Epithelial cell of proximal tubule (primary cell): ENCODE results near the gene C3orf49. TPM values are rescaled to one million over a fixed set of nuclear protein-coding genes. Genes with fewer than 3 reads are reported as not detected.

Source experiments
- DNase-seq: peaks from one replicate; pipeline ENCODE4 v3.0.0-alpha.2; 2011; ENCODE audit warnings: low read depth
- H3K4me3 ChIP-seq: 2 replicates; pipeline ENCODE4 v1.5.1; 2011; ENCODE audit warnings: low read depth, mild to moderate bottlenecking, low read length
- total RNA-seq: library from RNA; depleted of rRNA; stranded (reverse); fragments of >200 nt; gene quantifications from 2 replicates; pipeline ENCODE4 v1.2.3, GENCODE V29; 2015
- TF ChIP-seq, protein P1 (sequence below): conservative IDR thresholded peaks from 2 replicates; pipeline ENCODE4 v1.5.1; 2012; ENCODE audit warnings: low read depth, mild to moderate bottlenecking, low read length

Gene C3orf49
- total RNA-seq, 1 donor from 2014 or later = not detected

DNA sequence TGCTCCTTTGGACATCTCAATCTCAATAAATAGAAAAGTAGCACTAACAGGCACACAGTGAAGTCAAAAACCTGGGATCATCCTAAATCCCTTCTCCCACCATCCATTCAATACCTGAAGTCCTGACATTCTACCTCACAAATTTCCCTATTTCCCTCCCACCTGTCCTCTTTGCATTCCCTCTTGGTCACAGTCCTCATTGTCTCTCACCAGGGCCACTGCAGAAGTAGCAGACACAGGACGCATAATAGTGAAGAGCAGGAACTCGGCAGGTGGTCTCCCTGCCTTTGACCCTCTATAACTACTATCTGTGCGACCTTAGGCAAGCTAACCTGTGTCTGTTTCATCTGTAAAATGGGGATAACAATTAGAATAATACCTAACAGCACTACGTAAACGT lies 42.2 kb downstream of the C3orf49 start:
- DNase-seq = no peak
- TF ChIP-seq, protein P1, sequence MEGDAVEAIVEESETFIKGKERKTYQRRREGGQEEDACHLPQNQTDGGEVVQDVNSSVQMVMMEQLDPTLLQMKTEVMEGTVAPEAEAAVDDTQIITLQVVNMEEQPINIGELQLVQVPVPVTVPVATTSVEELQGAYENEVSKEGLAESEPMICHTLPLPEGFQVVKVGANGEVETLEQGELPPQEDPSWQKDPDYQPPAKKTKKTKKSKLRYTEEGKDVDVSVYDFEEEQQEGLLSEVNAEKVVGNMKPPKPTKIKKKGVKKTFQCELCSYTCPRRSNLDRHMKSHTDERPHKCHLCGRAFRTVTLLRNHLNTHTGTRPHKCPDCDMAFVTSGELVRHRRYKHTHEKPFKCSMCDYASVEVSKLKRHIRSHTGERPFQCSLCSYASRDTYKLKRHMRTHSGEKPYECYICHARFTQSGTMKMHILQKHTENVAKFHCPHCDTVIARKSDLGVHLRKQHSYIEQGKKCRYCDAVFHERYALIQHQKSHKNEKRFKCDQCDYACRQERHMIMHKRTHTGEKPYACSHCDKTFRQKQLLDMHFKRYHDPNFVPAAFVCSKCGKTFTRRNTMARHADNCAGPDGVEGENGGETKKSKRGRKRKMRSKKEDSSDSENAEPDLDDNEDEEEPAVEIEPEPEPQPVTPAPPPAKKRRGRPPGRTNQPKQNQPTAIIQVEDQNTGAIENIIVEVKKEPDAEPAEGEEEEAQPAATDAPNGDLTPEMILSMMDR = no peak
- H3K4me3 ChIP-seq = no peak overlapping the region

DNA sequence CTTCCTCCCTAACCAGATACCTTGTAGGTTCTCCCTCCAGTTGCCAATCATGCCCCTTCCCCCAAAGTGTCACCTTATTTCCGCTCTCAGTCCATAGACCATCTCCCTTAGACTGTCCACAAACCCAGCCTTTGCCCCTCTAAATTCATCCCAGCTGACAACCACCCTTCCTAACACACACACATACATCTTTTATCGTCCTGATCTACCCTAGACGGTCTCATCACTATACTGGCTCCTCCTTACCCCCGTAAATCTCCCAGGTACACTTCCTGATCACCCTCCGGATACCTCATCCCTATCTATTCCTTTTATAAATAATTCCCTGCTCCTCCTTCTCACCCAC lies 43.7 kb downstream of the C3orf49 start:
- DNase-seq = no peak
- H3K4me3 ChIP-seq = peak overlapping the region; percentile 88
- TF ChIP-seq, protein P1 = no peak

DNA sequence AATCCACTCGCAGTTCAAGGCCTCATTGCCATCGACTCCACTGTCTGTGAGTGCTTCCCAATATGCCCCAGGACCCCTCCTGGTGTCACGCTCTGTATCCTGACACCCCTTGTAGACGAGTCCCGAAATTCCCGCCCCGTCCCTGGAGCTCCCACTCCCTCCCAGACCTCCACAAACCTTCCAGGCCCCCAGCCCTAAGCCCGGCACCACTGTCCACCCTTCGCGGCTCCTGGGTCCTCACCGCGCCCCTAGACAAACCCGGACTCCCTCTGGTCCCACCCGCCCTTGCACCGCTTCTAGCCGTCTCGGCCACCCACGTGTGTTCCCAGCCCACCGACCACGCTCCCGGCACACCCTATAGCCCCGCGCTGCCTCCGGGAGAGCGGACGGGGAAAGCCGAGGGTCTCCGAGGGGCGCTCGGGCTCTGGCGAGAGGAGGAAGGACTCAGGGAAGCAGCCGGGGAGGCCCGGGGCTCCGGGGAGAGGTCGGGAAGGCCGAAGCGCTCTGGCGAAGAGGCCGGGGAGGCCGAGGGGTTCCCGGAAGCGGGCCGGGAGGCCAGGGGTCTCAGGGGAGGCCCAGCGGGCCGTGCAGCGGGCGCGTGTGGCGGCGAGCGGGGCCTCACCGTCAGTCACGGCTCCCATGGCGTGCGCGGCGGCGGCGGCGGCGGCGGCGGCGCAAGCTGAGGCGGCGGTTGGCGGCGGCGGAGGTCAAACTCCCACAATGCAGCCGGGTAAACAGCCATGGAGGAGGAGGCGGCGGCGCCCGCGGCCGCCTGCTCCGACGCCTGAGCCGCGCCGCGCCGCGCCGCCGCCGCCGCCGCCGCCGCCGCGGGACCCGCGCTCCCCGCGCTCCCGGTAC lies 44.3 kb downstream of the C3orf49 start, which contains the start of the genes ATXN7 and THOC7:
ATXN7 (plus strand) TSS at position 718 of the 858 bp plus-strand sequence. CDS start 48,732 bp downstream, outside the sequence.
THOC7 (minus strand) TSS at position 656 of the 858 bp plus-strand sequence; CDS start at position 641, 15 bp downstream.
- DNase-seq = no peak
- TF ChIP-seq, protein P1 = no peak
- H3K4me3 ChIP-seq = peak within 1 kb of the TSS; percentile 88

DNA sequence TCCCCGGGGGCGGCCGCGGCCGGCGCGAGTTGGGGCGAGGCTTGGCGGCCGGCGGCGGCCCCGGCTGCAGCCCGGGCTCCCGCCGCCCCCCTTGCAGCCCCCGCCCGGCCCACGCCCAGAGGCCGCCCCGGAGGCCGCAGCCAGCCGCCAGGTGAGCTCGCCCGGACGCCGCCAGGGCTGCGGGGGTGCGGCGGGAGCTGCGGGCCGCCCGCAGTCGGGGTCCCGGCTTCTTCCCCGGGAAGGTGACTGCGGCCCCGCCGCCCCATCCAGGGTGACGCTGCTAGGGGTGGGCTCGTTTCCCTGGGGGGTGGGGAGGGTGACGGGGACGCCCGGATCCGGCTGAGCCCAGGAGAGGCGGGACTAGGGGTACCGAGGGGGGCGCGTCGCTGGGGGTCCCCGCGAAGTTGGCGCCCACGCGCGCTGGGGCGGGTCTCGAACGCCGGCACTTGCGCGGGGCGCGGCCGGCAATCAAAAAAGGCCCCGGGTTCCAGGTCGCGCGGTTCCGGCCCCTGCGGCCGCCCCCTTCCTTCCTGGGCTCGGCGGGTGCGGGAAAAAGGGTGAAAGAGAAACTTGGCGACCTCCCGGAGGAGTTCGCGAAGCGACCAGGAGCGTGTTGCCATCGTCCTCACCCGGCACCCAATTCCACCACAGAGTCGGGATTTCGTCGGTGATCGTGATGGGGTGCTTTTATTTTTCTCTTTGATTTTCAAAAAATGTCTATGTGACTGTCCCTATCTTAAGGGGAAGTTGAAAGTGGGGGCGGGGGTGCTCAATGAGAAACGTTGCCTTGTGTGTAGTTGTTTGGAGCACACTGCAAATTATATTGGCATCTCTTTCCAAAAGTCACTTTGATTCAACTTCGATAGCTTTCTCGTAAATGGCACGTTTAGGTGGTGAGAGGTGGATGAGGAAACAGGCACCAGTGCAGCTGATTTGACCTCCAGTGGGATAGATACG lies 45.2 kb downstream of the C3orf49 start:
- peak overlapping the region; percentile 83 for H3K4me3 ChIP-seq
- TF ChIP-seq, protein P1 = no peak
- DNase-seq = no peak

DNA sequence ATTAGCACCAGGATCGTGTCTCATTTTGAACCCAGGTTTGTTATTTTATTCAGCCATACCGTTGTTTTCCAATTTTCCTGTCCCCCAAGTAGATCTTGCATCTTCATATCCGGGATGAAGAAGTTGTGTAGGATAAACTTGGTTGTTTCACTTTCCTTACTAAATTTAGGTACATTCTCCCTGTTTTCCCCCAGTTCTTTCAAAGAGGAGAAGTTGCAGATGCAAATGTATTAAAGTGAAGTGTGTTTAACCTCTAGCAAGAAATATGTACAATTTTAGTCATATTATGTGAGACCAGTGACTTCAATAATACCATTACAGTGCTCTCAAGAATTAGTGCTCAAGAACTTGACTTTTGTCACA lies 45.8 kb downstream of the C3orf49 start:
- TF ChIP-seq, protein P1 = no peak
- DNase-seq = no peak
- peak overlapping the region; percentile 83 for H3K4me3 ChIP-seq

DNA sequence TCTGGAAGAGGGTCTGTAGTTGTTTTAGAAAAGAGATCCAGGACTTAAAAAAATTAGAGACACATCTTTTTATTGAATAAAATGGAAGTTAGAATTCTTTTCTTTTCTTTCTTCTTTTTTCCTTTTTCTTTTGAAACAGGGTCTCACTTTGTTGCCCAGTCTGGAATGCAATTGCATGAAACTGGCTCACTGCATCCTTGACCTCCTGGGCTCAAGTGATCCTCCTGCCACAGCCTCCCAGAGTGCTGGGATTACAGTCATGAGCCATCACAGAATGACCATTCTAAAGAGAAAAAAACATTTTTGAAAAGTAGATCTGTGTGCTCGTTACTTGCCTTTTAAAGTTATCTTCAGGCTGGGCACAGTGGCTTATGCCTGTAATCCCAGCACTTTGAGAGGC lies 48.1 kb downstream of the C3orf49 start:
- TF ChIP-seq, protein P1 = no peak
- DNase-seq = no peak

More for the DNA sequence above, 48.1 kb downstream of the C3orf49 start:
- no peak overlapping the region for H3K4me3 ChIP-seq
